ENCODE data around the gene GPR63.

DNA sequence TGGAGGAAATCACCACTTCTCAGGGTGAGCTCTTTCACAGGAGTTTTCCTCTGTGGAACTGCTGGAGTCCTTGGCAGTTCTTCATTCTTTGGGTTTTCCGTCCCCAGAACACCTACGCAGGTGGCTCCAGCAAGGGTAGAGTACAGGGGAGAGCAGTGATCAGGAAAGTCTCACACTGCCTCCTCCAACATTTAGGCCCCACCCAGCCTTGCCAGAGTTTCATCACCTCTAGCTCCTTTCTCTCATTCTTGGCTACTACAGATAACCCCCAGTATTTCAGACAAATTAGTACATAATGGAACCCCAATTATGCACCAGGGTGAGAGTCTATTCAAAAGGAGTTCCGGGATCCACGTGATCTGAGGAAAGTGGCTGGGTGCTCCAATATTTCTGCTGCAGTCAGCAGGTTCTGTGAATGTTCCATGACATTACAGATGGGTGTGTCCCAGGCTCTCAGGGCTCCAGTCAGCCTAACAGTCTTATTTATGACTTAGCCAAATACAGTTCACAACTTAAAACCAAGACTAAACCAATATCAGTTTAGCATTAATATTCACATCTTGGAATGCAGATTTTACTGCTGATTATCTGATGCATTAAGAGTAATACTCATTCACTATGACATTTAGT, 44.6 kb downstream of the GPR63 start:
- TF ChIP-seq POLR2A (IDR thresholded peaks at IDR 0.05; ENCODE audit: low read length) (no peak), GATA1 (IDR thresholded peaks at IDR 0.05; ENCODE audit: low read depth, low read length) (no peak)
